K562 (cell line): Measurements from ENCODE around the gene PHOSPHO1. TPM values are rescaled to one million over a fixed set of nuclear protein-coding genes. Genes with fewer than 3 reads are reported as not detected.

Experiments
- ARID4B ChIP-seq: sonication (generic); formaldehyde crosslinking; IDR thresholded peaks from 2 replicates; pipeline ENCODE4 v1.8.0; 2022; ENCODE audit warnings: mild to moderate bottlenecking, missing genetic modification reagents
- CREB3 ChIP-seq: fragments of 450-650 bp; conservative IDR thresholded peaks from 2 replicates; pipeline ENCODE4 v1.6.1; 2016; ENCODE audit warnings: missing genetic modification characterization, low read depth, mild to moderate bottlenecking, missing compliant biosample characterization, moderate library complexity
- CTBP1 ChIP-seq: fragments of 450-650 bp; IDR thresholded peaks from 2 replicates; pipeline ENCODE4 v1.6.1; 2016; ENCODE audit warnings: borderline replicate concordance
- ETS1 ChIP-seq: conservative IDR thresholded peaks from 2 replicates; pipeline ENCODE4 v1.6.1; 2011; ENCODE audit warnings: low read depth, mild to moderate bottlenecking, low read length; ENCODE audit not compliant: control insufficient read depth
- GTF2B ChIP-seq: IDR thresholded peaks from 2 replicates; pipeline ENCODE4 v1.6.1; 2011; ENCODE audit not compliant: insufficient read length; ENCODE audit errors: extremely low read depth
- LARP7 ChIP-seq: fragments of 450-650 bp; IDR thresholded peaks from 2 replicates; pipeline ENCODE4 v1.6.1; 2016
- MAX ChIP-seq: sonication (generic); formaldehyde crosslinking; IDR thresholded peaks from 2 replicates; pipeline ENCODE4 v1.9.0; 2022; ENCODE audit warnings: mild to moderate bottlenecking, missing genetic modification reagents
- MCM2 ChIP-seq: fragments of 450-650 bp; IDR thresholded peaks from 2 replicates; pipeline ENCODE4 v1.6.1; 2017; ENCODE audit warnings: low read depth, mild to moderate bottlenecking
- RHOXF2B ChIP-seq: fragments of 250-450 bp; sonication (Bioruptor Pico); conservative IDR thresholded peaks from 2 replicates; pipeline ENCODE4 v1.5.1; 2021
- SMARCA4 ChIP-seq: fragments of 450-650 bp; IDR thresholded peaks from 2 replicates; pipeline ENCODE4 v1.6.1; 2016
- SP1 ChIP-seq: sonication (generic); formaldehyde crosslinking; IDR thresholded peaks from 2 replicates; pipeline ENCODE4 v1.8.1; 2022; ENCODE audit warnings: mild to moderate bottlenecking, missing genetic modification reagents
- SRSF1 ChIP-seq: fragments of 200-400 bp; formaldehyde crosslinking; IDR thresholded peaks from 2 replicates; pipeline ENCODE4 v1.6.1; 2017; ENCODE audit warnings: mild to moderate bottlenecking, low read depth, low read length, moderate library complexity
- ZEB2 ChIP-seq: fragments of 450-650 bp; IDR thresholded peaks from 2 replicates; pipeline ENCODE4 v1.6.1; 2016
- ZNF395 ChIP-seq: fragments of 200-800 bp; sonication (Bioruptor generic); IDR thresholded peaks from 2 replicates; pipeline ENCODE4 v1.6.1; 2017; ENCODE audit warnings: missing genetic modification characterization, missing compliant biosample characterization
- ZNF586 ChIP-seq: fragments of 450-650 bp; formaldehyde crosslinking; conservative IDR thresholded peaks from 2 replicates; pipeline ENCODE4 v1.4.0; 2020; ENCODE audit warnings: mild to moderate bottlenecking, moderate library complexity
- ZNF644 ChIP-seq: fragments of 200-800 bp; sonication (Bioruptor generic); IDR thresholded peaks from 2 replicates; pipeline ENCODE4 v1.6.1; 2016; ENCODE audit warnings: low read depth, missing genetic modification characterization, missing compliant biosample characterization
- ZNF717 ChIP-seq: fragments of 250-450 bp; sonication (Bioruptor Pico); IDR thresholded peaks from 2 replicates; pipeline ENCODE4 v1.5.0; 2021
- ZNF766 ChIP-seq: fragments of 200-800 bp; sonication (Bioruptor generic); conservative IDR thresholded peaks from 2 replicates; pipeline ENCODE4 v1.6.1; 2016; ENCODE audit warnings: missing genetic modification characterization, missing compliant biosample characterization
- ZNF778 ChIP-seq: fragments of 450-650 bp; formaldehyde crosslinking; IDR thresholded peaks from 2 replicates; pipeline ENCODE4 v1.4.0; 2020; ENCODE audit warnings: mild to moderate bottlenecking, moderate library complexity
- polyA plus RNA-seq, 8 experiments: library from polyadenylated mRNA; depleted of rRNA in 4 of 8; stranded (reverse) in 5 of 8; unstranded in 3 of 8; fragments of >200 nt; fragmentation: Nextera tagmentation in 2 of 8; fragmentation: Illumina TruSeq in 1 of 8; extraction: Ambion mirVana in 2 of 8; extraction: Trizol in 1 of 8; gene quantifications; 2 replicates each; pipeline versions ENCODE4 v1.2.1 to v1.2.3, GENCODE V29; 2011 to 2014; ENCODE audit warnings: inconsistent platforms in 1 of 8, missing spikeins in 1 of 8
- total RNA-seq, 7 experiments: library from RNA; depleted of rRNA in 6 of 7; stranded (reverse); fragments of >200 nt in 6 of 7; fragmentation: Illumina TruSeq in 2 of 7; extraction: Trizol in 2 of 7; gene quantifications; 2 replicates each; pipeline versions ENCODE4 v1.2.1 to v1.2.3, GENCODE V29; 2011 to 2021; ENCODE audit warnings: low replicate concordance in 1 of 7

The PHOSPHO1 gene
- total and polyA plus RNA-seq, 9 of the 15 experiments (the other 6 are each of a cell fraction or from before 2014, with no cell fraction given) = 0.06 to 0.07 TPM; not detected in 7

- TF ChIP-seq SRSF1 (no peak), MAX (peak; percentile 60), SP1 (CRISPR knock-in tag) (no peak), ZNF717 (CRISPR knock-in tag) (no peak), ZEB2 (peak; percentile 11; the same call in 1 of the 2 replicates), CREB3 (tag) (no peak), ZNF586 (CRISPR knock-in tag) (no peak), LARP7 (peak; percentile 92), ZNF766 (no peak), RHOXF2B (CRISPR knock-in tag) (no peak), ARID4B (CRISPR knock-in tag) (no peak), GTF2B (no peak), MCM2 (no peak), SMARCA4 (peak; percentile 61; the same call in 1 of the 2 replicates), ETS1 (no peak), CTBP1 (no peak), ZNF778 (CRISPR knock-in tag) (no peak), ZNF395 (CRISPR knock-in tag) (no peak), ZNF644 (tag) (no peak)
Observed at GRCh38 chr17:49193513-49194296, 36.9 kb downstream of the PHOSPHO1 start (continued).
